ENCODE results near the gene USB1.
A peak's percentile ranks its signal among the peaks of the same experiment; 100 is the strongest.

USB1 gene

GRCh38 chr16:58022601-58023371 lies 21.6 kb downstream of the USB1 start (continued):
- no peak for TF ChIP-seq ZNF155 (tag by site-specific recombination; IDR thresholded peaks at IDR 0.05)
- no peak for TF ChIP-seq KLF7 (tag by site-specific recombination; IDR thresholded peaks at IDR 0.05; ENCODE audit: borderline replicate concordance)
- TF ChIP-seq PRDM6 (tag by site-specific recombination; IDR thresholded peaks at IDR 0.05), result no peak
- TF ChIP-seq SP2 (tag by site-specific recombination; IDR thresholded peaks at IDR 0.05), result no peak
- no peak for TF ChIP-seq GFI1B (tag by site-specific recombination; IDR thresholded peaks at IDR 0.05)
- TF ChIP-seq ZSCAN18 (tag by site-specific recombination; IDR thresholded peaks at IDR 0.05), result no peak
- TF ChIP-seq ZNF549 (tag by site-specific recombination; IDR thresholded peaks at IDR 0.05), result no peak
- no peak for TF ChIP-seq ZNF302 (tag by site-specific recombination; IDR thresholded peaks at IDR 0.05; ENCODE audit: low read depth)
- TF ChIP-seq ZNF621 (tag by site-specific recombination; IDR thresholded peaks at IDR 0.05), result no peak
- no peak for TF ChIP-seq INSM2 (tag by site-specific recombination; IDR thresholded peaks at IDR 0.05)
- TF ChIP-seq ZBTB48 (tag by site-specific recombination; IDR thresholded peaks at IDR 0.05), result no peak
- peak; percentile 39; the same call in 1 of the 2 replicates for TF ChIP-seq IKZF3 (tag by site-specific recombination; IDR thresholded peaks at IDR 0.05)
- no peak for TF ChIP-seq OVOL3 (tag by site-specific recombination; IDR thresholded peaks at IDR 0.05)
- no peak for TF ChIP-seq ZNF37A (tag by site-specific recombination; IDR thresholded peaks at IDR 0.05)
- no peak for TF ChIP-seq TCF7L2 (IDR thresholded peaks at IDR 0.05; ENCODE audit: borderline replicate concordance, low read depth, low read length)
- TF ChIP-seq HIC1 (tag by site-specific recombination; IDR thresholded peaks at IDR 0.05), result no peak

- TF ChIP-seq ZNF2 (tag by site-specific recombination; IDR thresholded peaks at IDR 0.05), result no peak
- peak; percentile 47 for TF ChIP-seq KLF1 (tag by site-specific recombination; IDR thresholded peaks at IDR 0.05)
- H3K36me3 ChIP-seq (ENCODE audit: control insufficient read depth in 2 of 2, insufficient read depth in 1 of 2, low read length in 2 of 2), result peaks cover 0 to 16% of the 10 kb centered on the region in 2 experiments; a peak in 1 of 3 replicates
- ChIA-PET CTCF (interaction anchor here (0.6 to 4.1 kb wide), 5 partner anchors 8 to 103 kb away, joined by 3 to 41 read pairs (median 5); no protein-coding TSS in a partner anchor), POLR2A (interaction anchor here (0.6 to 7.9 kb wide), 6 partner anchors 12 to 290 kb away, joined by 3 to 51 read pairs (median 4); partner anchors contain the start of genes CFAP20 and KATNB1)
- no peak overlapping the region; the same call in 1 of the 2 replicates for H3K4me3 ChIP-seq (ENCODE audit: low read depth, low read length)
- H3K4me1 ChIP-seq (ENCODE audit: control insufficient read depth, insufficient read depth, low read length), result peaks cover 16% of the 10 kb centered on the region
- H3K27ac ChIP-seq (ENCODE audit: extremely low read depth, low read depth, low read length), result peak overlapping the region; percentile 29; the same call in 1 of the 2 replicates
- no peaks in the 10 kb centered on the region for H3K9me3 ChIP-seq (ENCODE audit: control insufficient read depth, insufficient read depth, low read depth, low read length)
These were observed 23.5 kb downstream of the USB1 start for GRCh38 chr16:58024486-58025350.

All from HEK293 (cell line).